GM18873 (cell line): ENCODE data around the gene FGF18.
"Not testable (repeated sequence)": the region's sequence is repeated elsewhere in the genome, so short reads cannot be mapped to it uniquely, and the experiment has no call there.

Experiments
- ATAC-seq: cut with Tn5 transposase; IDR thresholded peaks from one replicate; pipeline ENCODE4 v1.9.1; 2021; ENCODE audit warnings: mild to moderate bottlenecking, moderate library complexity, moderate number of reproducible peaks; ENCODE audit not compliant: unreplicated experiment, low FRiP score

FGF18 gene

GRCh38 chr5:171418982-171419687 is at the start of gene FGF18:
FGF18 (plus strand) TSS chr5:171419647; CDS start chr5:171420200, 553 bp downstream.
- ATAC-seq = no peak

DNA sequence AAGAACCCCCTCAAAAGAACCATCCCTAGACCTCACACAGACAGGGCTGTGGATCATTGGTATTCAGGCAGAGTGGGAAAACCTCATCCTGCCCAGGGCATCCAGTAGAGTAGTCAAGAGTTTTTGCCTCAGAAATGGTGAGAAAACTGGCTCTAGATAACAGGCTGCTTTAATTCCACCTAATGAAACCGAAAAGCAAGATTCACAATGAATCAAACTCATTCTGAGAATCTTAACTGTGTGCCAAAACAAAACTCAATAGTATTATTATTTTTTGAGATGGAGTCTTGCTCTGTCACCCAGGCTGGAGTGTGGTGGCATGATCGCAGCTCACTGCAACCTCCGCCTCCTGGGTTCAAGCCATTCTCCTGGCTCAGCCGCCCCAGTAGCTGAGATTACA is 49.5 kb upstream of the FGF18 start:
- ATAC-seq = no peak

GRCh38 chr5:171370881-171371280 is 48.6 kb upstream of the FGF18 start:
- ATAC-seq = not testable (repeated sequence)

DNA sequence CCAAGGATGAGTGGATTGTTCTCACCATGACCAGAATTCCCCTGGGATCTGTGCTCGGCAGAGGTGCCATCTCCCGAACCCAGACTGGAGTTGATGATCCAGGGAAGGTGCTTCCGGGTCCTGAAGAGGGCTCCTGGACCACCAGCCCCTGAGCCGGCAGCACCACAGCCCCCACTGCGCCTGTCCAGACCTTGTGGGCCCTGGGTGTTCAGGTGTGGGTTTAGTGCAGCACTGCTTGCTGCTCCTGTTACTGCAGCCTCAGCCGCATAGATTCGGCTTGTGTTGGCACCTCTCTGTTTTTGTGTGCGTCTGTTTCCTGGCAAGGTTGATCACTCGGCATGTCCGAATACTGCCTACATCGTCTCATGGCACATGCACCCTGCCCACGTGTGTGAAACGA is 48.1 kb upstream of the FGF18 start:
- no peak for ATAC-seq

DNA sequence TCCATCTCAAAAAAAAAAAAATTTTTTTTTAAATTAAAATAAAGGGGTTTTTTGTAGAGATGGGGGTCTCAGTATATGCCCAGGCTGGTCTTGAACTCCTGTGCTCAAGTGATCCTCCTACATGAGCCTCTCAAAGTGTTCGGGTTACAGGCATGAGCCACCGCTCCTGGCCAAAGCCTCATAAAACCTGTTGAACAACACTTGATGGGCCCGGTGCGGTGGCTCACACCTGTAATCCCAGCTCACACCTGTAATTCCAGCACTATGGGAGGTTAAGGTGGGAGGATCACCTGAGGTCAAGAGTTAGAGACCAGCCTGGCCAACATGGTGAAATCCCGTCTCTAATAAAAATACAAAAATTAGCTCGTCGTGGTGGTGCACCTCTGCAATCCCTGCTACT is 39.5 kb upstream of the FGF18 start:
- no peak for ATAC-seq

- ATAC-seq = not testable (repeated sequence)
Observed at GRCh38 chr5:171384416-171384815, 35.0 kb upstream of the FGF18 start.

DNA sequence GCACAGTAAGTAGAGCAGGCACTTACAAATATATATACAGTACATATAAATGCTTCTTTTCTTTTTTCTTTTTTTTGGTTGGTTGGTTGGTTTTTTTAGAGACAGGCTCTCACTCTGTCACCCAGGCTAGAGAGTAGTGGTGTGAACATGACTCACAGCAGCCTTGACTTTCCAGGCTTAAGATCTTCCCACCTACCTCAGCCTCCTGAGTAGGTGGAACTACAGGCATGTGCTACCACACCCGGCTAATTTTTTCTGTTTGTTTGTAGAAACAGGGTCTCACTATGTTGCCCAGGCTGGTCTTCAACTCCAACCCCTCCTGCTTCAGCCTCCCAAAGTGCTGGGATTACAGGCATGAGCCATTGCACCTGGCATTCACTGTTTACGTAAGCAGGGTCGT is 34.4 kb upstream of the FGF18 start:
- not testable (repeated sequence) for ATAC-seq

GRCh38 chr5:171386006-171386671 is 33.3 kb upstream of the FGF18 start:
- no peak for ATAC-seq

DNA sequence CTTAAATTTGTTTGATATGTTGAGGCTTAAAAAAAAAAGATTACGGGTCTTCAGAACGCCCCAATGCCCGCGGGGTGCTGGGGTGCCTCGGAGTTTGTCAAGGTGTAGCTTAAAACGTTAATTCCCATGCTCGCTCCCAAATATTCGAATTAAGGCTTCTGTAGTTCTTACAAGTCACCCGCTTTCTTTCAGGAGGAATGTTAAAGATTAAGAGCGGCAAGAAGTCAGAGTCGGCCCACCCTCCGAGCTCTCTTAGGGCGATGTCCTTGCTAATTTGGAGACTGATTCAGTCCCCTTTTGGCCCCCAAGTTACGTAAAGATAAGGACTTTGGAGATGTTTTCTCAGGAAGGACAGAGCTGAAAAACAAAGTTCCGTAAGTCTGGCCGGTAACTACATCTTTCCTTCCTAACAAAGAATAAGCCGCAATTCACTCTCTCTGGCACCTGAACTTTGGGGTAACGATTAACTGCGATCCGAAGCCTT is 32.5 kb upstream of the FGF18 start:
- ATAC-seq = no peak

DNA sequence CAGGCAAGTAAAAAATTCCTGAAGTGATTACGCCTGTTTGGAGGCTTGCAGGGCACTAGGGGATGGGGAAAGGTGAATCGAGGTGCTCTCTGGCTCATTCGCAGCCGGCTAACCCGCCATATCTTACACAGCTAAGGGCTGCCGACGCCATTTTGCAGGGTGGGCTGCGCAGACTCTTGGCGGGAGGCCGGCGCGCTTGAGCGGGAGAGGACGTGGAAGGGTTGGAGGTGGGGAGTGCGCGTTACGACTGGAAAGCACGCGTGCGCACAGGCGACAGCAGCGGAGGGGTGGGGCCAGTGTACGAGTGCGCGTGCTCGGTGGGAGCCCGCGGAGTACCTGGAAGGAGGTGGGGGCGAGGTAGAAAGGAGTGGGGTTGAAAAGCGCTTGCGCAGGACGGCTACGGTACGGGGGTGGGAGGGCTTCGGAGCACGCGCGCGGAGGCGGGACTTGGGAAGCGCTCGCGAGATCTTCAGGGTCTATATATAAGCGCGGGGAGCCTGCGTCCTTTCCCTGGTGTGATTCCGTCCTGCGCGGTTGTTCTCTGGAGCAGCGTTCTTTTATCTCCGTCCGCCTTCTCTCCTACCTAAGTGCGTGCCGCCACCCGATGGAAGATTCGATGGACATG is 32.0 kb upstream of the FGF18 start, which contains the start of gene NPM1:
TSS of gene NPM1 (plus strand) at position 505 of the 625 bp plus-strand sequence. CDS start at position 605, 100 bp downstream.
- peak; percentile 78 for ATAC-seq

DNA sequence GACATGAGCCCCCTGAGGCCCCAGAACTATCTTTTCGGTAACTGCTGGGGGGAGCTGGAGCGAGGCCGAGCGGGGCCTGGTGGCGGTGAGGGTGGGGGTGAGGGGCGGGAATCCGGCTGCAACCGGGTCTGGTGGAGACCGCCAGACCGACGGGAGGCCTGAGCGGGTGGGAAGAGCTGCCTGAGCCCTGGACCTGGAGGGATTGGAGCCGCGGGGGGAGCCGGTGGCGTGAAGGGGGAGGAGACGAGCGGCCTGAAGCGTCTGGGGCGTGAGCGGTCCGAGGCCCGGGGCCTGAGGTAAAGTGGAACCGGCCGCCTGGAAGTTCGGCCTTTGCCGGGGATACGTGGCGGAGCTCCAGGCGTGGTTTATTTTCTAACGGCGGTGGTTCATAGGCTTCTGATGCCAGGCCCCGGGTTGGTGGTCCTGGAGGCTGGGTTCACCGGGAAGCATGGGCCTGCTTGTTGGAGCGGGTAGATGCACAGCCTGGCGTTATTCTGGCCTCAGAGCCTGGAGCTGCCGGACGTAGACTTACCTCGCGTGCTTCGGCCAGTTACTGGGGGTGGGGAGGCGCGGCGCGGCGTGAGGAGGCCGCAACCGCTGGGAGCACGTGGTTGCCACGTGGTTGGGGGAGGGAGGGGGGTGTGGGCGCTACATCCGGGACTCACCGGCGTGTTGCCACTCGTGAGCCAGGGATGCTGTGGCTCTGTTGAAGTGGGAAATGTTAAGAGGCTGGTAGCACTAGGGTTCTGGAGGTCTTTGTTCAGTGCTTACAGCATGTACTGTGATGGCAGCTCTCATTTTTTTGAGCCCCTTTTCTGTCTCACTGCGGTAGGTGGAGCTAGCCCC is 31.3 kb upstream of the FGF18 start:
- no peak for ATAC-seq

DNA sequence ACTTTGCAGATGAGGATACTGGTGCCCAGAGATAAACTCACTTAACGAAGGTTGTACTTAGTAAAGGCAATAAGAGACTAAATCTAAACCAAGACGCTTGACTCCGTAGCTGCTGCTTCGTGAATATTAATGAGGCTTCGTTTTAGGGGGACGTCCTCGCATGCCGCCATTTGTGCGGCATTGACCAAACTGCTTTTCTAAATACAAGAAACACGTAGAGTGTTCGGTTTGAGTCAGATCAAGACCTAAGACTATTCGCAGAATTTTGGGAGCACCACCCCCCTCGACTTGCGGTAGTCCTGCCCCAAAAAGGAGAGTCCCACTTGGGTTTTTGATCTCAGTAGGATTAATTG is 30.7 kb upstream of the FGF18 start:
- ATAC-seq = no peak

DNA sequence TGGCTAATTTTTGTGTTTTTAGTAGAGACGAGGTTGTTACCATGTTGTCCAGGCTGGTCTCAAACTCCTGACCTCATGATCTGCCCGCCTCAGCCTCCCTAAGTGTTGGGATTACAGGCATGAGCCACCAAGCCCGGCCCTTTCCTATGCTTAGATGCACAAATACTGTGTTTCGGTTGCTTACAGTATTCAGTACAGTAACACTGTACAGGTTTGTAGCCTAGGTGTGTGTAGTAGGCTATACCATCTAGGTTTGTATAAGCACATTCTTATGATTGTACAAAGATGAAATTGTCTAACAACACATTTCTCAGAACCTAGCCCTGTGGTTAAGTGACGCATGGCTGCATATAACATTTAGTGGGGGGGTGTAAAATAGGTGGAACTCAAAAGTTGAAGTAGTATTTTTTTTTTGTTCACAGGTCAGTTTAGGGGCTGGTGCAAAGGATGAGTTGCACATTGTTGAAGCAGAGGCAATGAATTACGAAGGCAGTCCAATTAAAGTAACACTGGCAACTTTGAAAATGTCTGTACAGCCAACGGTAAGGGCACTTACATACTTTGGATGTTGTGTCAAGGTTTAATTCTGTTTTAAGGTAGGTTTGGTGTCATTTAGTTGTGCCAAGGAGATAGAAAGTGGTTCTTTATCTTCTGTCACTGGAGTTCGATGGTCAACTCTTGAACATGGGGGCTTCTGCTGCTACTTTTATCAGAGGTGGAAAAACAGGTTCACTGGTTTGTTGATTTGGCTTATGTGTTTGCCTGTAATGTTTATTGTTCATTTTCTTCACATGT is 28.4 kb upstream of the FGF18 start:
- no peak for ATAC-seq

GRCh38 chr5:171391996-171392577 is 27.4 kb upstream of the FGF18 start:
- no peak for ATAC-seq

DNA sequence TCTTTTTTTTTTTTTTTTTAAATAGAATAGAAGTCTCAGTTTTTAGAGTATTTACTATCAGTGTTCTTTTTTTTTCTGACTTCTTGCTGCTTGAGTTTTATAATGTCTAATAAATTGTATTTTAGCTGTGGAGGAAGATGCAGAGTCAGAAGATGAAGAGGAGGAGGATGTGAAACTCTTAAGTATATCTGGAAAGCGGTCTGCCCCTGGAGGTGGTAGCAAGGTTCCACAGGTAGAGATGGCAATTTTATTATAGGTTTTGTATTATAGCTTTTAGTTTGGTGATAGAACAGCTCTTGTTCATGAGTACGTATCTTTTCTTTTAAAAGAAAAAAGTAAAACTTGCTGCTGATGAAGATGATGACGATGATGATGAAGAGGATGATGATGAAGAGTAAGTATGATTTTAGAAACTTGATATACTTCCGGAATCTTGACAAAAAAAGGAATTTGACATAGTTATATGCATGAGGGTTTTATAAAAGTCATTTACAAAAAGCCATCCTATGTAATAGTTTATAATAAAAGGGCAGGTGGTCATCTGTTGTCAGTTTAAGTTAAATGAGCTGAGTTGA is 26.8 kb upstream of the FGF18 start:
- ATAC-seq = no peak

GRCh38 chr5:171395042-171395441 is 24.4 kb upstream of the FGF18 start:
- no peak for ATAC-seq

GRCh38 chr5:171396583-171396982 is 22.9 kb upstream of the FGF18 start:
- not testable (repeated sequence) for ATAC-seq

DNA sequence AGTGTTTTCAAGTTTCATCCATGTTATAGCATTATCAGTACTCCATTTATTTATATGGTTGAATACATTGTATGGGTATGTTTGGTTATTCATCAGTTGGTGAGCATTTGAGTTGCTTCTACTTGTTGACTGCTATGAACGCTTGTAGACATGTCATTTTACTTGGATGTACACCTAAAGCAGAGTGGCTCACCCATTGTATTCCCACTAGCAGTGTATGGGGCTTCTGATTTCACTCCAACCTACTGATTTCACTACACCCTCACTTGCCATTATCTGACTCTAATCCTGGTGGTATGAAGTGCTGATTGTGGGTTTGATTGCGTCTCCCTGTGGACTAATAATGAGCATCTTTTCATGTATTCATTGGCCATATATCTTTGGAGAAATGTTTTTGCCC is 22.3 kb upstream of the FGF18 start:
- no peak for ATAC-seq

DNA sequence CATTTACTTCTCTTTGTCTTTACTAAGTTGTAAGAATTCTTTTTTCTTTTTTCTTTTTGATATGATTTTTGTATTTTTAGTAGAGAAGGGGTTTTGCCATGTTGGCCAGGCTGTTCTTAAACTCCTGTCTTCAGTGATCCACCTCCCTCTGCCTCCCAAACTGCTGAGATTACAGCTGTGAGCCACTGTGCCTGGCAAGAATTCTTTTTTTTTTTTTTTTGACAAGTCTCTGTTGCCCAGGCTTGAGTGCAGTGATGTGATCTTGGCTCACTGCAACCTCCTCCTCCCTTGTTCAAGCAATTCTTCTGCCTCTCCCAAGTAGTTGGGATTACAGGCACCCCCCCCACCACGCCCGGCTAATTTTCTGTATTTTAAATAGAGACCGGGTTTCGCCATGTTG is 21.8 kb upstream of the FGF18 start:
- ATAC-seq = no peak
